ENCODE measurements around the gene NUDT8.
A peak's percentile ranks its signal among the peaks of the same experiment; 100 is the strongest.

DNA sequence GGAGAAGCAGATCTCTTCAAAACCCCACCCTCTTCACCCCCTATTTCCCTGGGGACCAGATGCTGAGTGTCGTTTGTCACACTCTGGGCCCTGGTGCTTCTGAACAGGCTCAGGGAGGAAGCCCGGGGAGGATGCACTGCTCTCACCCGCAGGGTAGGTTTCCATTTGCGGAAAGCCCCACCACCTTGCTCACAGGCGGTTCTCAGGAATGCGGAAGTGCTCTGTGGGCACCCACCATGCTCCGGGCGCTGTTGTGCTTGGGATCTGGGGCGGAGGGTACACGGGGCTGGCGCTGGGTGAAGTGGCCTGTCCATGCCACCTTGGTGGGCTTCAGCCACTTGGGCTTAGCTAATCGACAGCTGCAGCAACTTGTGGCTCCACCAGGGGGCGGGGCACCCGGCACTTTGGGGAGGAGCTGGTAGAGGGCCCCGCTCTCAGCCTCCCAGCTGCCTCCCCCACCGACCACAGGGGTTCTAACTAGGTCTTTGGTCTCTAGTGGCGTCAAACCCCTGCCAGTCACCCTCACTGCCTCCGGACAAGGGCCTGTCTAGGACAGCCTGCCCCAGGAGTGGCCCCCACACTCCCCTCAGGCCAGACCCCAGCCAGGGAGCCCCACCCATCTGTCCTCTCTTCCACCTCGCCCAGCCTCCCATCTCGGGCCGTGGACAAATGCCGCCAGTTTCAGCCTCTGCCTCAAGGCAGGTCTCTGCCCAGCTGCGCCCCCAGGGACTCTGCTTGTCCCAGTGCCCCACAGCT, 15.6 kb downstream of the NUDT8 start:
- TF ChIP-seq, protein P1, sequence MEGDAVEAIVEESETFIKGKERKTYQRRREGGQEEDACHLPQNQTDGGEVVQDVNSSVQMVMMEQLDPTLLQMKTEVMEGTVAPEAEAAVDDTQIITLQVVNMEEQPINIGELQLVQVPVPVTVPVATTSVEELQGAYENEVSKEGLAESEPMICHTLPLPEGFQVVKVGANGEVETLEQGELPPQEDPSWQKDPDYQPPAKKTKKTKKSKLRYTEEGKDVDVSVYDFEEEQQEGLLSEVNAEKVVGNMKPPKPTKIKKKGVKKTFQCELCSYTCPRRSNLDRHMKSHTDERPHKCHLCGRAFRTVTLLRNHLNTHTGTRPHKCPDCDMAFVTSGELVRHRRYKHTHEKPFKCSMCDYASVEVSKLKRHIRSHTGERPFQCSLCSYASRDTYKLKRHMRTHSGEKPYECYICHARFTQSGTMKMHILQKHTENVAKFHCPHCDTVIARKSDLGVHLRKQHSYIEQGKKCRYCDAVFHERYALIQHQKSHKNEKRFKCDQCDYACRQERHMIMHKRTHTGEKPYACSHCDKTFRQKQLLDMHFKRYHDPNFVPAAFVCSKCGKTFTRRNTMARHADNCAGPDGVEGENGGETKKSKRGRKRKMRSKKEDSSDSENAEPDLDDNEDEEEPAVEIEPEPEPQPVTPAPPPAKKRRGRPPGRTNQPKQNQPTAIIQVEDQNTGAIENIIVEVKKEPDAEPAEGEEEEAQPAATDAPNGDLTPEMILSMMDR (IDR thresholded peaks at IDR 0.05; ENCODE audit: poor library complexity) = peak; percentile 54
- no peak for TF ChIP-seq EZH2 (IDR thresholded peaks at IDR 0.05; ENCODE audit: borderline replicate concordance)

Data from hepatocyte (in vitro differentiated cells).